Left ventricle myocardium inferior (tissue), 1 donor: ENCODE data around the gene RPS6KA2. TPM values are rescaled to one million over a fixed set of nuclear protein-coding genes. Genes with fewer than 3 reads are reported as not detected.

Source experiments
- DNase-seq: peaks from one replicate; pipeline ENCODE4 v3.0.0-alpha.2; 2020
- H3K27ac ChIP-seq: fragments of 200-600 bp; replicated peaks from 2 replicates; pipeline ENCODE4 v1.8.0; 2021
- H3K27me3 ChIP-seq: fragments of 200-600 bp; 2 replicates; pipeline ENCODE4 v1.8.0; 2021; ENCODE audit warnings: low read depth
- H3K36me3 ChIP-seq: fragments of 200-600 bp; 2 replicates; pipeline ENCODE4 v1.8.0; 2021
- H3K4me1 ChIP-seq: fragments of 200-600 bp; 2 replicates; pipeline ENCODE4 v1.8.0; 2021
- H3K4me3 ChIP-seq: fragments of 200-600 bp; 2 replicates; pipeline ENCODE4 v1.8.0; 2021; ENCODE audit warnings: mild to moderate bottlenecking, moderate library complexity
- H3K9me3 ChIP-seq: fragments of 200-600 bp; replicated peaks from 2 replicates; pipeline ENCODE4 v1.8.0; 2021
- intact Hi-C: fragments of 100-400 bp; cut with micrococcal nuclease; formaldehyde crosslinking; loops from one replicate; pipeline ENCODE4 v1.11.0; 2022
- total RNA-seq: library from RNA; stranded (reverse); fragmentation: NEBNext Ultra II Directional; extraction: Animal tissue kit (Norgen Biotek cat#: 25700); gene quantifications from one replicate; pipeline ENCODE4 v1.2.1, GENCODE V29; 2021
- TF ChIP-seq, protein P1 (sequence below): fragments of 200-600 bp; IDR thresholded peaks from 2 replicates; pipeline ENCODE4 v1.8.0; 2021; ENCODE audit warnings: antibody characterized with exemption, mild to moderate bottlenecking, borderline replicate concordance
- donor health status: DM: no; HTN: yes; CAD: no; lungs with severe emphysema.

RPS6KA2 gene
- total RNA-seq, 1 donor from 2014 or later: 77.2 TPM

DNA sequence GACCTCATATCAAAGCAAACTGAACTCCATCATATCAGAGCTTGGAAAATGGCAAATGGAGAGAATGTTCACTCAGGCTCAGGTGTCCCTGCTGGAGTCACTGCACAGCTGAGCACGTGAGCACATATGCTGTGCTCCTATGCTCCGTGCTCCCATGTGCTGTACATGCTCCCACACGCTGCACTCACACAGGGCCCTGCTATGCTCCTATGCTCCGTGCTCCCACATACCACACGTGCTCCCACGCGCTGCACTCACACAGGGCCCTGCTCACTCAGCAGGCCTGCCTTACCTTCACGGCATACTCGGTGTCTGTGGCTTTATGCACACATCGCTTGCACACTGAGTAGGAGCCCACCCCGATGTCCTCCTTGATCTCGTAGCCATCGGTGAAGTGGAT is 178.6 kb downstream of the RPS6KA2 start:
- H3K4me1 ChIP-seq: no peaks in the 10 kb centered on the region
- peaks cover 57% of the 10 kb centered on the region for H3K36me3 ChIP-seq
- DNase-seq: no peak
- H3K4me3 ChIP-seq: no peak overlapping the region
- H3K9me3 ChIP-seq: no peaks in the 10 kb centered on the region
- TF ChIP-seq, protein P1, sequence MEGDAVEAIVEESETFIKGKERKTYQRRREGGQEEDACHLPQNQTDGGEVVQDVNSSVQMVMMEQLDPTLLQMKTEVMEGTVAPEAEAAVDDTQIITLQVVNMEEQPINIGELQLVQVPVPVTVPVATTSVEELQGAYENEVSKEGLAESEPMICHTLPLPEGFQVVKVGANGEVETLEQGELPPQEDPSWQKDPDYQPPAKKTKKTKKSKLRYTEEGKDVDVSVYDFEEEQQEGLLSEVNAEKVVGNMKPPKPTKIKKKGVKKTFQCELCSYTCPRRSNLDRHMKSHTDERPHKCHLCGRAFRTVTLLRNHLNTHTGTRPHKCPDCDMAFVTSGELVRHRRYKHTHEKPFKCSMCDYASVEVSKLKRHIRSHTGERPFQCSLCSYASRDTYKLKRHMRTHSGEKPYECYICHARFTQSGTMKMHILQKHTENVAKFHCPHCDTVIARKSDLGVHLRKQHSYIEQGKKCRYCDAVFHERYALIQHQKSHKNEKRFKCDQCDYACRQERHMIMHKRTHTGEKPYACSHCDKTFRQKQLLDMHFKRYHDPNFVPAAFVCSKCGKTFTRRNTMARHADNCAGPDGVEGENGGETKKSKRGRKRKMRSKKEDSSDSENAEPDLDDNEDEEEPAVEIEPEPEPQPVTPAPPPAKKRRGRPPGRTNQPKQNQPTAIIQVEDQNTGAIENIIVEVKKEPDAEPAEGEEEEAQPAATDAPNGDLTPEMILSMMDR: no peak
- no peak overlapping the region for H3K27ac ChIP-seq
- no peaks in the 10 kb centered on the region for H3K27me3 ChIP-seq
- intact Hi-C loops: no loop called here

DNA sequence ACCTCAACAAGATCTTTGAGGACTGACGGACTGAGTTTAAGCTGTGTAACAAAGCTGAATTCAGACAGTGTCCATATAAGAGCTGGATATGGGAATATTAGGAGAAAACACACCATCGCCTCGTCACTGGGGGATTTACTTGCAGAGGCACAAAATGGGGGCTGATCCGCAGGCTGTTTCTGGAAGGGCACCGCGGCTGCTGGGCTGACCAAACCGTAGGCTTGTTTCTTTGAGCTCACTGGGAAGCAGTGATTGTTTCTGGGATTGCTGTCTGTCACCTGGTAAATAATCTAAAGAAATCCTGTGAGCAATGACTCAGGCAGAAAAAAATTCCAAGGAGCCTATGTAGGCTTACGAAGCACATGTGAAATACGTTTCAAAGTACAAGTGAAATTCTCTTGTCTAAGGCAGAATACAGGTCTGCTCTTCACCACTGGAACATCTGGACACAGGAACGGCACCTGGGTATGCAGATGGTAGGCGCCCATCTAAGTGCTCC is 180.4 kb downstream of the RPS6KA2 start:
- Histone ChIP-seq H3K27me3 (no peaks in the 10 kb centered on the region), H3K36me3 (peaks cover 66% of the 10 kb centered on the region), H3K27ac (no peak overlapping the region), H3K4me3 (no peak overlapping the region), H3K4me1 (no peaks in the 10 kb centered on the region), H3K9me3 (no peaks in the 10 kb centered on the region)
- TF ChIP-seq, protein P1: no peak
- intact Hi-C loops: no loop called here
- no peak for DNase-seq

DNA sequence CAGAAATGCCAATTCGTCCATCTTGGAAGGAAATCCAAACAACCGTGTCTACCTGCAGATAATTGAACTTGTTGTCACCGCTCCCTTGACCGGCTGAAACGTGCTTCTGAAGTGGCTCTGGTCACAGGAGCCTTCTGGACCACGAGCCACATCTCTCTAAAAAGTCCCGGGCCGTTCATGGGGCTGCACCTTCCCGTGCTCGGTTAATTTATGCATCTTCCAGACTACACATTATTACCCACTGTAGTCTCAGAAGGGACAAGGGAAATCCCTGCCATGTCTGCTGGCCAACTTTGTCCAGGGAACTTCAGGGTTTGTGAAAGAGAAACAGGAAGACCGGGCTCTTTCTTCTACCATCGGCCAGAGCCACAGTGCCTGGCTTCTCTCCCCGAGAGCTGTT is 180.9 kb downstream of the RPS6KA2 start:
- H3K36me3 ChIP-seq: peaks cover 66% of the 10 kb centered on the region
- no peaks in the 10 kb centered on the region for H3K27me3 ChIP-seq
- intact Hi-C loops: no loop called here
- no peak overlapping the region for H3K27ac ChIP-seq
- H3K4me1 ChIP-seq: no peaks in the 10 kb centered on the region
- H3K4me3 ChIP-seq: no peak overlapping the region
- H3K9me3 ChIP-seq: no peaks in the 10 kb centered on the region
- DNase-seq: no peak
- TF ChIP-seq, protein P1: no peak

DNA sequence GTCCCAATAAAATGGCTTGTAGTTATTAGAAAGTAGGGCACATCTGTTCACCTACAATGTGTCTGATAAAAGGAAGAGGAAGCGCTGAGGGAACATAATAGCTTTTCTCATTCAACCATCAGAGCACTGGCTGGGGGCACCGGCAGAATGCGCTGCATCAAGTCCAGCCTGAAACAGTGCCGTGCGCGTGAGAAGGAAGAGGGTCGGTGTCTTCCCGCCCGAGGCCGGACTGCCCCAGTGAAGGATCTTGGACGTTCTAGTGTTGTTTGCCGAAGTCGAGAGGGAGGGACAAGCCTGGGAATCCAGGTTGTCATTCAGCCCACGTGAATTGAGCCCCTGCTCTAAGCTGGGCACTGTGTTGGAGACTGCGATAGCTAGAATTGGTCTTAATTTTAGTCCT is 182.6 kb downstream of the RPS6KA2 start:
- Histone ChIP-seq H3K9me3 (no peaks in the 10 kb centered on the region), H3K36me3 (peaks cover 60% of the 10 kb centered on the region), H3K4me3 (no peak overlapping the region), H3K4me1 (peaks cover 8% of the 10 kb centered on the region), H3K27ac (no peak overlapping the region), H3K27me3 (no peaks in the 10 kb centered on the region)
- no peak for DNase-seq
- TF ChIP-seq, protein P1: no peak
- intact Hi-C loops: no loop called here

DNA sequence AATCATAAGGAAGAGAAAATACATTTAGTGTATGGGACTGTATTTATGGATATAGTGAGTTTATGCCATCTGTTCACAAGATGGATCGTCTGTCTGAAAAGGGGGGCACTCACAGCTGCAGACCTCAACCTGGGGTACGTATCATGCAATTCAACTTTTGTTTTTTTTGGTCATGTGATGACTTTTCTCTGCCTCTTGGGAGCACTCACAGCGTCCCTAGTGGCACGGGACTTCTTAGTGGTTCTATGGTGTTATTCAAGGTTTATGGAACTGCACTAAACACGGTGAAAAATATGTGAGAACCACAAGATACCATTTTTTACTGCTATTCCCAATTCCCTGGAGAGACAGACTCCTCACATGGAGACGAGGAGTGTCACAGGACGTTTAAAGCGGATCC is 183.9 kb downstream of the RPS6KA2 start:
- Histone ChIP-seq H3K4me1 (peaks cover 8% of the 10 kb centered on the region), H3K27ac (no peak overlapping the region), H3K27me3 (no peaks in the 10 kb centered on the region), H3K36me3 (peaks cover 54% of the 10 kb centered on the region), H3K4me3 (no peak overlapping the region), H3K9me3 (no peaks in the 10 kb centered on the region)
- intact Hi-C loops: no loop called here
- DNase-seq: no peak
- TF ChIP-seq, protein P1: no peak
